Small intestine (tissue), 7 donors: ENCODE results near the gene SECTM1. TPM values are rescaled to one million over a fixed set of nuclear protein-coding genes. Genes with fewer than 3 reads are reported as not detected.
A peak's percentile ranks its signal among the peaks of the same experiment; 100 is the strongest.

Experiments used
- DNase-seq, 2 donors: peaks; one replicate each; pipeline versions ENCODE4 v3.0.0 to v3.0.0-alpha.2; 2013
- FAIRE-seq: peaks from 2 replicates; lab custom pipeline; 2012; peaks lifted over from hg19 to GRCh38; lab: Jason Lieb, UNC
- H3K27ac ChIP-seq, 3 donors: one replicate each; pipeline ENCODE4 v1.5.1; 2013; ENCODE audit warnings: low read length in 2 of 3, mild to moderate bottlenecking in 2 of 3, control low read depth in 1 of 3, inconsistent platforms in 1 of 3, low read depth in 1 of 3, moderate library complexity in 1 of 3
- H3K27me3 ChIP-seq, 3 donors: one replicate each; pipeline ENCODE4 v1.6.1; 2013; ENCODE audit warnings: low read length in 3 of 3, inconsistent platforms in 1 of 3; ENCODE audit not compliant: control insufficient read depth in 3 of 3, insufficient read depth in 3 of 3
- H3K36me3 ChIP-seq, 3 donors: one replicate each; pipeline ENCODE4 v1.6.1; 2013; ENCODE audit warnings: low read length in 3 of 3, inconsistent platforms in 1 of 3, low read depth in 1 of 3, mild to moderate bottlenecking in 1 of 3, moderate library complexity in 1 of 3; ENCODE audit not compliant: control insufficient read depth in 3 of 3, insufficient read depth in 2 of 3
- H3K4me1 ChIP-seq, 3 donors: one replicate each; pipeline ENCODE4 v1.6.1; 2013; ENCODE audit warnings: low read length in 2 of 3, inconsistent platforms in 1 of 3, low read depth in 1 of 3, mild to moderate bottlenecking in 1 of 3, moderate library complexity in 1 of 3; ENCODE audit not compliant: control insufficient read depth in 3 of 3, insufficient read depth in 2 of 3
- H3K4me3 ChIP-seq, 3 donors: one replicate each; pipeline ENCODE4 v1.5.1; 2013; ENCODE audit warnings: low read length in 3 of 3, control low read depth in 1 of 3, inconsistent platforms in 1 of 3, low read depth in 1 of 3, mild to moderate bottlenecking in 1 of 3, moderate library complexity in 1 of 3
- H3K9me3 ChIP-seq, 2 donors: one replicate each; pipeline ENCODE4 v1.6.1; 2013; ENCODE audit warnings: low read depth in 1 of 2, low read length in 1 of 2; ENCODE audit not compliant: control insufficient read depth in 2 of 2, insufficient read depth in 1 of 2
- WGBS, 3 donors: extraction: QIAGEN DNeasy Blood & Tissue Kit; methylation state at CpG; one replicate each; pipeline ENCODE4 v1.1.7; 2013; 5-methylcytosine and 5-hydroxymethylcytosine counted together
- polyA plus RNA-seq, 4 donors: library from polyadenylated mRNA; stranded (reverse) in 3 of 4; unstranded in 1 of 4; fragments of 200-250 nt in 3 of 4; fragments of 120-200 nt in 1 of 4; gene quantifications; one replicate each; pipeline versions ENCODE4 v1.2.1 to v1.2.3, GENCODE V29; 2013
- donor health status: healthy with polysubstance abuse.
- donor health status: control.
- donor health status: control.
- donor health status: Bipolar disorder and iron deficiency.
- donor health status: healthy.

SECTM1 gene
- polyA plus RNA-seq, 4 donors, result 13.6 to 81.9 (median 26.1) TPM

GRCh38 chr17:82302991-82303943 is 30.3 kb downstream of the SECTM1 start:
- 51 to 62% (median 53%) methylated on average over 27 to 35 of the region's 35 CpGs for WGBS, 3 donors
- peak; percentile 51 to 67 for DNase-seq
- H3K36me3 ChIP-seq, result no peaks in the 10 kb centered on the region
- H3K4me3 ChIP-seq, result peak overlapping the region in 1 of 3 donors; percentile 12
- peaks cover 0 to 4% of the 10 kb centered on the region in 2 donors for H3K9me3 ChIP-seq
- H3K27ac ChIP-seq, result peak overlapping the region; percentile 23 to 60 (median 25)
- no peaks in the 10 kb centered on the region for H3K27me3 ChIP-seq
- no peak for FAIRE-seq
- peaks cover 2 to 47% (median 5%) of the 10 kb centered on the region in 3 donors for H3K4me1 ChIP-seq

- Histone ChIP-seq H3K4me3 (peak overlapping the region in 1 of 3 donors; percentile 20), H3K4me1 (peaks cover 2 to 52% (median 5%) of the 10 kb centered on the region in 3 donors), H3K27ac (peak overlapping the region in 2 of 3 donors; percentile 12 to 34), H3K27me3 (no peaks in the 10 kb centered on the region), H3K36me3 (no peaks in the 10 kb centered on the region), H3K9me3 (no peaks in the 10 kb centered on the region)
- FAIRE-seq, result no peak
- 80 to 84% (median 82%) methylated on average over 12 to 15 of the region's 15 CpGs for WGBS, 3 donors
- no peak for DNase-seq
Observed at GRCh38 chr17:82302568-82302963, 31.0 kb downstream of the SECTM1 start.

- 71 to 75% (median 71%) methylated on average over 21 to 23 of the region's 23 CpGs for WGBS, 3 donors
- FAIRE-seq, result no peak
- H3K36me3 ChIP-seq, result no peaks in the 10 kb centered on the region
- no peaks in the 10 kb centered on the region for H3K9me3 ChIP-seq
- peaks cover 2 to 58% (median 5%) of the 10 kb centered on the region in 3 donors for H3K4me1 ChIP-seq
- no peak for DNase-seq
- H3K4me3 ChIP-seq, result no peak overlapping the region
- no peaks in the 10 kb centered on the region for H3K27me3 ChIP-seq
- H3K27ac ChIP-seq, result peak overlapping the region in 2 of 3 donors; percentile 12 to 34
Observed at GRCh38 chr17:82301916-82302567, 31.5 kb downstream of the SECTM1 start.

GRCh38 chr17:82301300-82301915 is 32.2 kb downstream of the SECTM1 start:
- peaks cover 6 to 64% (median 7%) of the 10 kb centered on the region in 3 donors for H3K4me1 ChIP-seq
- DNase-seq, result no peak
- H3K9me3 ChIP-seq, result no peaks in the 10 kb centered on the region
- H3K27me3 ChIP-seq, result no peaks in the 10 kb centered on the region
- FAIRE-seq, result no peak
- 77 to 91% (median 81%) methylated on average over 11 to 12 of the region's 12 CpGs for WGBS, 3 donors
- H3K27ac ChIP-seq, result peak overlapping the region in 2 of 3 donors; percentile 12 to 34
- no peak overlapping the region for H3K4me3 ChIP-seq
- H3K36me3 ChIP-seq, result no peaks in the 10 kb centered on the region

- DNase-seq (peak; percentile 64 to 67), FAIRE-seq (no peak)
- Histone ChIP-seq H3K27me3 (no peaks in the 10 kb centered on the region), H3K27ac (peak overlapping the region in 2 of 3 donors; percentile 12 to 17), H3K4me3 (no peak overlapping the region), H3K36me3 (no peaks in the 10 kb centered on the region), H3K4me1 (peaks cover 6 to 68% (median 9%) of the 10 kb centered on the region in 3 donors), H3K9me3 (no peaks in the 10 kb centered on the region)
- WGBS, 3 donors, result 25 to 34% (median 32%) methylated on average over 21 of the region's 21 CpGs
Observed at GRCh38 chr17:82300707-82301270, 32.8 kb downstream of the SECTM1 start.

- peaks cover 6 to 66% (median 9%) of the 10 kb centered on the region in 3 donors for H3K4me1 ChIP-seq
Observed at GRCh38 chr17:82300228-82300627, 33.3 kb downstream of the SECTM1 start.

GRCh38 chr17:82299452-82299851 is 34.1 kb downstream of the SECTM1 start:
- peaks cover 6 to 67% (median 10%) of the 10 kb centered on the region in 3 donors for H3K4me1 ChIP-seq
- peak overlapping the region in 2 of 3 donors; percentile 26 to 99 for H3K27ac ChIP-seq
- no peaks in the 10 kb centered on the region for H3K27me3 ChIP-seq
- H3K36me3 ChIP-seq, result no peaks in the 10 kb centered on the region
- H3K9me3 ChIP-seq, result no peaks in the 10 kb centered on the region
- no peak for FAIRE-seq
- H3K4me3 ChIP-seq, result no peak overlapping the region
- DNase-seq, result no peak
- WGBS, 3 donors, result 80 to 88% (median 83%) methylated on average over 10 of the region's 10 CpGs

More at GRCh38 chr17:82300228-82300627, 33.3 kb downstream of the SECTM1 start:
- Histone ChIP-seq H3K27me3 (no peaks in the 10 kb centered on the region), H3K27ac (no peak overlapping the region), H3K4me3 (no peak overlapping the region), H3K36me3 (no peaks in the 10 kb centered on the region), H3K9me3 (no peaks in the 10 kb centered on the region)
- WGBS, 3 donors, result 90 to 95% (median 94%) methylated on average over 13 of the region's 13 CpGs
- no peak for DNase-seq
- no peak for FAIRE-seq
